ENCODE measurements around the gene KAZN.
A peak's percentile ranks its signal among the peaks of the same experiment; 100 is the strongest.

KAZN gene

DNA sequence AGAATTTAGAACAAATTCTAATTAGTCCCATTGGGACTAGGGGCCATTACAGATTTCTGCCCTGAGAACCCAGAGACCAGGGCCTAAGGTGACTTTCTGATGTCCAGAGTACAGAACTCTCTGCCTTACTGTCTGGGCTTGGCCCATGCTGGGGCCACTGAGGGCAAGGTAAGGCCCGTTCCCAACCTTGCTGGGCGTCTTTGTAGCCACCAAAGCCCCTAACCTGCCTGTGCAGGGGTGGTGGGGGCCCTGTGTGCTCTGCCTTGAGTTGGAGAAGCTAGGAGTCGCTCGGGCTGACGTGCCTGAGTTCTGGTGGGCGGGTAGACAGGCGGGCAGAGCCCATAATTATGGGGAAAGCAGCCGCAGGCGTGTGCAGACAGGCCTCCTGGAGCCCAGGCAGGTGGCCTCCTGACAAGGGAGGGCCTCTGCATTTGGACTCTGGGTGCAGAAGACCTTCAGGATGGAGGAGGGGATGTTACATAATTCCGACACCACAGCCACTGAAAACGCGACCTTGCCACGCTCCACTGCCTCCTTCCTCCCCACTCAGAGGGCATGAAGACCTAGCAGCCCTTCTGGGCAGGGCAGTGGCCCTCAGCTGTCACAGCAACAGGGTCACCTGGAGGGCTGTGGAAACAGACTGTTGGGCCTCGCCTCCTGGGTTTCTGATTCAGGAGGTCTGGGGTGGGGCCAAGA, 315.1 kb downstream of the KAZN start:
- TF ChIP-seq, protein P1, sequence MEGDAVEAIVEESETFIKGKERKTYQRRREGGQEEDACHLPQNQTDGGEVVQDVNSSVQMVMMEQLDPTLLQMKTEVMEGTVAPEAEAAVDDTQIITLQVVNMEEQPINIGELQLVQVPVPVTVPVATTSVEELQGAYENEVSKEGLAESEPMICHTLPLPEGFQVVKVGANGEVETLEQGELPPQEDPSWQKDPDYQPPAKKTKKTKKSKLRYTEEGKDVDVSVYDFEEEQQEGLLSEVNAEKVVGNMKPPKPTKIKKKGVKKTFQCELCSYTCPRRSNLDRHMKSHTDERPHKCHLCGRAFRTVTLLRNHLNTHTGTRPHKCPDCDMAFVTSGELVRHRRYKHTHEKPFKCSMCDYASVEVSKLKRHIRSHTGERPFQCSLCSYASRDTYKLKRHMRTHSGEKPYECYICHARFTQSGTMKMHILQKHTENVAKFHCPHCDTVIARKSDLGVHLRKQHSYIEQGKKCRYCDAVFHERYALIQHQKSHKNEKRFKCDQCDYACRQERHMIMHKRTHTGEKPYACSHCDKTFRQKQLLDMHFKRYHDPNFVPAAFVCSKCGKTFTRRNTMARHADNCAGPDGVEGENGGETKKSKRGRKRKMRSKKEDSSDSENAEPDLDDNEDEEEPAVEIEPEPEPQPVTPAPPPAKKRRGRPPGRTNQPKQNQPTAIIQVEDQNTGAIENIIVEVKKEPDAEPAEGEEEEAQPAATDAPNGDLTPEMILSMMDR (IDR thresholded peaks at IDR 0.05; ENCODE audit: low read depth, low read length, missing control alignments) = no peak
- in situ Hi-C loops (cut with HindIII; ENCODE audit: low sequenced_read_pairs) = no loop called here
- DNase-seq (ENCODE audit: low read depth) = no peak
- H3K4me3 ChIP-seq (ENCODE audit: low read depth, low read length) = no peak overlapping the region

DNA sequence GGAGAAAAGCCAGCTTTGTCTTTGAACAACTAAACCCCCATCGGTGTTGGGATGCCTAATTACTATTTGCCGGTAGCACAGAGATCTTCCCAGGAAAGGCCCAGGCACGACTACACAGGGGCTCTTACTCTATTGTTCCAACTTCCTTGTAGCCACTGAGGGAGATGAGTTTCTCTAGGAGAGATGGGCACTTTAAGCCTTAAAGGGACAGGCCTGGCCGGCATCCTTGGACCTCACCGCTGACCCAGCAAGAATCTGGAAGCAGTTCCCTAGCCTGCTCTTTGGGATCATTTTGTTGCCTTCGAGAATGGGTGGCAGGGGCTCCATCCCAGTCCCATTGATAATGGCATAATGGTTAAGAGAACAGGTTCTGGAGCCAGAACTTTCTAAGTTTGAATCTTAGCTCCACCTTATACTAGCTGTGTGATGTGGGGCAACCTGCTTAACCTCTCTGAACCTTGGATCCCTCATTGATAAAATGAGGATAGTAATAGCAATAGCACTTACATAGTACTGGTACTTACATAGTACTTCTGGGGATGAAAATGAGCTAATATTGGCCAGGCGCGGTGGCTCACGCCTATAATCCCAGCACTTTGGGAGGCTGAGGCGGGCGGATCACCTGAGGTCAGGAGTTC, 316.0 kb downstream of the KAZN start:
- DNase-seq (ENCODE audit: low read depth) = no peak
- no peak overlapping the region for H3K4me3 ChIP-seq (ENCODE audit: low read depth, low read length)
- TF ChIP-seq, protein P1 (IDR thresholded peaks at IDR 0.05; ENCODE audit: low read depth, low read length, missing control alignments) = no peak
- in situ Hi-C loops (cut with HindIII; ENCODE audit: low sequenced_read_pairs) = no loop called here

DNA sequence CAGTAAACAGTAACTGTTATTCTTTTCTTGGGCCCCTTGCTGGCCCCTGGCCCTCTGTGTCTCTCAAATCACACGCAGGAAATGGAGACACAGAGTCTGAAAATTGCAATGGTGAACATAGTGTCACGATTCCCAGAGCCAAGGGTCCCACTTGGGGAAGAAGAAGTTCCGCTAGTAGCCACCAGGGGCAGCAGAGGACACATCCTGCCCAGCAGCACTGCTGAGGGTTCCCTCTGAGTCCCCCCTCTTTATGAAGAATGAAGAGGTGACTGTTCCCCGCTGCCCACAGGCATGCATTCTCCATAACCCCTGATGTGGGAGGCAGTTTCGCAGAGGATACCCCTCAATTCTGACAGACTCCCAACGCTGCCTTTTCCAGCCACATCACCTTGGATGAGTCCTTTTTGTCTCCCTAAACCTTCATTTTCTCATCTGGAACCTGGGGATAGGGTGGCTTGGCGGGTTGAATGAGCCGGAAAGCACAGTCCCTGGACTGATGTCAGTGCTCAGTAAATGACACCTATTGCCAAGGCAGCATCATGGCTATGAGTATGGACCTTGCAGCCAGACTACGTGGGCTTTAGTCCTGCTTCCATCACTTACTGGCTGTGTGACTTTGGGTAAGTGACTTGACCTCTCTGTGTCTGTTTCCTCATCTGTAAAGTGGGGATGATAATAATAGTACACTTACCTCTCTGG, 317.0 kb downstream of the KAZN start:
- in situ Hi-C loops (cut with HindIII; ENCODE audit: low sequenced_read_pairs) = no loop called here
- no peak for DNase-seq (ENCODE audit: low read depth)
- H3K4me3 ChIP-seq (ENCODE audit: low read depth, low read length) = no peak overlapping the region
- TF ChIP-seq, protein P1 (IDR thresholded peaks at IDR 0.05; ENCODE audit: low read depth, low read length, missing control alignments) = peak; percentile 93

DNA sequence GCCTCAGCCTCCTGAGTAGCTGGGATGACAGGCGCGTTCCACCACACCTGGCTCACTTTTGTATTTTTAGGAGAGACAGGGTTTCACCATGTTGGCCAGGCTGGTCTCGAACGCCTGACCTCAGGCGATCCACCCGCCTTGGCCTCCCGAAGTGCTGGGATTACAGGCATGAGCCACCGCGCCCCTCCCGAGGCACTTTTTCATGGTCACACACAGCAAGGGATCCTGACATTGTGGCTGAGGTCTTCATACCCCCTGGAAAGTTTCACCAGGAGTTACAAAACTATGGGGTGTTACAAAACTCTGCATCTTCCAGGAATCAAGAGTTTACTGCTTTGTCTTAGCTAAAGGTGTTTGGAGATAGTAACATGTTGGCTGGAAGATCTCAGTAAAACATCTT, 320.8 kb downstream of the KAZN start:
- H3K4me3 ChIP-seq (ENCODE audit: low read depth, low read length) = no peak overlapping the region
- DNase-seq (ENCODE audit: low read depth) = no peak
- in situ Hi-C loops (cut with HindIII; ENCODE audit: low sequenced_read_pairs) = no loop called here
- TF ChIP-seq, protein P1 (IDR thresholded peaks at IDR 0.05; ENCODE audit: low read depth, low read length, missing control alignments) = no peak

DNA sequence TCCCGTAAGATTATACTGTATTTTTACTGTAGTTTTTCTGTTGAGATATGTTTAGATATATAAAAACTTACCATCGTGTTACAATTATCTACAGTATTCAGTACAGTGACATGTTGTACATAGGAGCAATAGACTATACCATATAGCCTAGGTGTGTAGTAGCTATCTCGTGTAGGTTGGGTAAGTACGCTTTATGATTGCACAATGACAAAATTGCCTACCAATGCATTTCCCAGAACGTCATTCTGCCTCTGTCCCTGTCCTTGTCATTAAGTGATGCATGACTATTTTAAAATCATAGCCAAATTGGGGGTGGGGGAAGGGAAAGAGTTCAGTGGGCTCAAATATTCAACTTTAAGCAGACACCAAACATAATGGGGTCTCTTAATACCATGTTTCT, 321.3 kb downstream of the KAZN start:
- no peak for DNase-seq (ENCODE audit: low read depth)
- TF ChIP-seq, protein P1 (IDR thresholded peaks at IDR 0.05; ENCODE audit: low read depth, low read length, missing control alignments) = no peak
- no peak overlapping the region for H3K4me3 ChIP-seq (ENCODE audit: low read depth, low read length)
- in situ Hi-C loops (cut with HindIII; ENCODE audit: low sequenced_read_pairs) = no loop called here

DNA sequence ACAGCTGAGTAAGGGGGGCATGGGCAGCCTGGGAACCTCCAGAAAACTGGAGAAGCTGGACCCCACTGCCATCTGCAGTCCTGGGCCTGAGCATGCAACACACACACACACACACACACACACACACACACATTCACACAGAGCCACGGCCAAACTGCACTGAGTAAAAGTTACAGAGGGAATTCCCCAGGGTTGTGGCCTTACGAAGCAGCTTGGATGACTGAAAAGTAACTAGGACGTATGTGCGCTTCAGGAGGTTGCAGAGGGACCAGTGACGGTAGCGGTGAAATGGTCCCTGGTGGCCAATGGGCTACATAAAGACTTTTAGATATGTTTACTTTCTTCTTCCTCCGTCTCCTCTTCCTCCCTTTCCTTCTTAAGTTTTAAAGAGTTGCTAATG, 322.6 kb downstream of the KAZN start:
- TF ChIP-seq, protein P1 (IDR thresholded peaks at IDR 0.05; ENCODE audit: low read depth, low read length, missing control alignments) = no peak
- no peak for DNase-seq (ENCODE audit: low read depth)
- no peak overlapping the region for H3K4me3 ChIP-seq (ENCODE audit: low read depth, low read length)
- in situ Hi-C loops (cut with HindIII; ENCODE audit: low sequenced_read_pairs) = no loop called here

Measured in astrocyte of the cerebellum (primary cell).